ENCODE measurements around the gene REV3L.

The REV3L gene

DNA sequence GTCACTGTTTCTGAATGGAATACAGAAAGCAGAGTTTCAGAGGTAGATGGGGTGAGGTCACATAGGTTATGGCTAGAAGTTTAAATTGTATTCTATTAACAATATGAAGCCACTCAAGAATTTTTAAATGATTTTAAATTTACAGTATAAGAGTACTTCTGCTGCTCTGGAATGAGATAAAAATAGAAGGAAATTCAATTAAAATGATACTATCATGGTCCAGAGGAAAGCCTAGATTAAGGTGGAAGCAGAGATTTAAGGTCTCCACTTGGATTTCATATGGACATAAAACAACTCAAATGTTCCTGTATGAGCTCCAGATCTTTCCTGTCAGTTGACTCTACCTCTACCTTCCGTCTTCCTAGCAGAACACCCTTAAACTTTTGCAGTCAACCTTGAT, 68.6 kb downstream of the REV3L start:
- no peaks in the 10 kb centered on the region for H4K20me1 ChIP-seq (ENCODE audit: insufficient read depth, low read length)
- no peaks in the 10 kb centered on the region for H3K27me3 ChIP-seq (replicated peaks; ENCODE audit: insufficient read depth, low read length)
- H3K4me1 ChIP-seq (ENCODE audit: low read length): no peaks in the 10 kb centered on the region
- no peak overlapping the region for H2AFZ ChIP-seq (ENCODE audit: low read length)
- DNase-seq: no peak
- H3K27ac ChIP-seq (ENCODE audit: low read length): no peak overlapping the region
- H3K36me3 ChIP-seq (replicated peaks; ENCODE audit: insufficient read depth, low read length): no peaks in the 10 kb centered on the region
- no peak overlapping the region for H3K4me3 ChIP-seq (ENCODE audit: low read length)
- H3F3A ChIP-seq (ENCODE audit: insufficient read depth, low read length): no peaks in the 10 kb centered on the region
- H3K4me2 ChIP-seq (ENCODE audit: low read depth, low read length): no peak overlapping the region
- no peak for TF ChIP-seq EZH2 (optimal IDR thresholded peaks at IDR 0.05; ENCODE audit: low read depth, low read length)
- H3K79me2 ChIP-seq (ENCODE audit: low read length): peaks cover 15% of the 10 kb centered on the region; the same call in 1 of the 2 replicates
- no peaks in the 10 kb centered on the region for H3K9me3 ChIP-seq (replicated peaks; ENCODE audit: insufficient read depth, low read length)
- H3K9ac ChIP-seq (ENCODE audit: low read length): no peak overlapping the region
- H3K9me2 ChIP-seq (replicated peaks; ENCODE audit: insufficient read depth, low read length): no peaks in the 10 kb centered on the region

DNA sequence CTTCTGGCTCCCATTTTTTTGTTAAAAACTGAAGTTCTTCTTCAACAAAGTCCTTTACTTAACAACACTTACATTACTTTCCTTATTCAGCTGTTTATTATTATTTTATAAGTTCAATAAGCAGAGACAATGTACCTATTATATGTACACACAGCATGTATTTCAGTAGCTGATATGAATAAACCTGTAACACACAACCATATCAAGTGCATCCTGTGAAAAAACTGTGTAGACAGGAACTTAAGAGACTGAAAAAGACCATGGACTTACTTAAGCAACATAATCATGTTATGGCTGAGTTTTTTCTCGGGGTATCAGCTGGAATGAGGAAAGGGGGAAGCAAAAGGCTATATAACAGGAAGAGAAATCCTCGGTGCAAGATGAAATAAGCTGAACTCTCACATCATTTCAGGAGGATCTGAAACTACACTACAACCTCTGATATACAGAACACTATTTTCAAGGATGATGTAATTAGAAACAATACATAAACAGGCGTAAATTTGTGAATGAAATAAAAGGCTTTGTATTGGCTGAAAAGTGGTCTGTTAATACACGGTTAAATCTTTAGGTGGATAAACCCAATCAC, 70.9 kb downstream of the REV3L start:
- TF ChIP-seq, protein P1, sequence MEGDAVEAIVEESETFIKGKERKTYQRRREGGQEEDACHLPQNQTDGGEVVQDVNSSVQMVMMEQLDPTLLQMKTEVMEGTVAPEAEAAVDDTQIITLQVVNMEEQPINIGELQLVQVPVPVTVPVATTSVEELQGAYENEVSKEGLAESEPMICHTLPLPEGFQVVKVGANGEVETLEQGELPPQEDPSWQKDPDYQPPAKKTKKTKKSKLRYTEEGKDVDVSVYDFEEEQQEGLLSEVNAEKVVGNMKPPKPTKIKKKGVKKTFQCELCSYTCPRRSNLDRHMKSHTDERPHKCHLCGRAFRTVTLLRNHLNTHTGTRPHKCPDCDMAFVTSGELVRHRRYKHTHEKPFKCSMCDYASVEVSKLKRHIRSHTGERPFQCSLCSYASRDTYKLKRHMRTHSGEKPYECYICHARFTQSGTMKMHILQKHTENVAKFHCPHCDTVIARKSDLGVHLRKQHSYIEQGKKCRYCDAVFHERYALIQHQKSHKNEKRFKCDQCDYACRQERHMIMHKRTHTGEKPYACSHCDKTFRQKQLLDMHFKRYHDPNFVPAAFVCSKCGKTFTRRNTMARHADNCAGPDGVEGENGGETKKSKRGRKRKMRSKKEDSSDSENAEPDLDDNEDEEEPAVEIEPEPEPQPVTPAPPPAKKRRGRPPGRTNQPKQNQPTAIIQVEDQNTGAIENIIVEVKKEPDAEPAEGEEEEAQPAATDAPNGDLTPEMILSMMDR (IDR thresholded peaks at IDR 0.05; ENCODE audit: low read length): no peak
- no peak for TF ChIP-seq EZH2 (optimal IDR thresholded peaks at IDR 0.05; ENCODE audit: low read depth, low read length)
- TF ChIP-seq EZH2phosphoT487 (IDR thresholded peaks at IDR 0.05; ENCODE audit: low read length): no peak
- peaks cover under 1% of the 10 kb centered on the region; the same call in 1 of the 2 replicates for H3K79me2 ChIP-seq (ENCODE audit: low read length)
- no peak overlapping the region for H3K9ac ChIP-seq (ENCODE audit: low read length)
- H2AFZ ChIP-seq (ENCODE audit: low read length): no peak overlapping the region
- peaks cover 4% of the 10 kb centered on the region; the same call in 1 of the 2 replicates for H3K4me1 ChIP-seq (ENCODE audit: low read length)
- no peak overlapping the region for H3K27ac ChIP-seq (ENCODE audit: low read length)
- no peaks in the 10 kb centered on the region for H3K9me2 ChIP-seq (replicated peaks; ENCODE audit: insufficient read depth, low read length)
- H3K36me3 ChIP-seq (replicated peaks; ENCODE audit: insufficient read depth, low read length): no peaks in the 10 kb centered on the region
- no peak overlapping the region for H3K4me2 ChIP-seq (ENCODE audit: low read depth, low read length)
- H3F3A ChIP-seq (ENCODE audit: insufficient read depth, low read length): peaks cover under 1% of the 10 kb centered on the region
- no peak overlapping the region for H3K4me3 ChIP-seq (ENCODE audit: low read length)
- H4K20me1 ChIP-seq (ENCODE audit: insufficient read depth, low read length): no peaks in the 10 kb centered on the region
- DNase-seq: no peak
- no peaks in the 10 kb centered on the region for H3K9me3 ChIP-seq (replicated peaks; ENCODE audit: insufficient read depth, low read length)
- H3K27me3 ChIP-seq (replicated peaks; ENCODE audit: insufficient read depth, low read length): no peaks in the 10 kb centered on the region

DNA sequence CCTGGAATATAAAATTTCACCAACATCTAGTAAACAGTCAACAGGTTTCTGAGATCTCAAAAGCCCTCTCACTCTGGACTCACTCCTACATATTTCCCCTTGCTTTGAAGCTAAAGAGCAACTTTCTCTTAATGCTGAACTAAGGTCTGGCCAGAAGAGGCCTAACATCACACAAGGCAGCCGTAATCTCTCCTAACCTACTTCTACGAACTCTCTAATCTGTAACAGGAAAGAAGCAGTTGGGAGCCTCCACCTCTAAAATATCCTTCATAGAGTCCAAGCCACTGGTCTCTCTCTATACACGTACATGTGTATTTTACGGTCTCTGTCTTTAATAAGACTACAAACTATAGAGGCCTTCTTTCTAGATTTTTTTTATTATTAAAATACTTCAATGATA, 72.0 kb downstream of the REV3L start:
- no peaks in the 10 kb centered on the region for H3K9me2 ChIP-seq (replicated peaks; ENCODE audit: insufficient read depth, low read length)
- no peaks in the 10 kb centered on the region for H3K79me2 ChIP-seq (ENCODE audit: low read length)

GRCh38 chr6:111410371-111410770, 72.6 kb downstream of the REV3L start:
- H3K4me2 ChIP-seq (ENCODE audit: low read depth, low read length): no peak overlapping the region
- H3K36me3 ChIP-seq (replicated peaks; ENCODE audit: insufficient read depth, low read length): no peaks in the 10 kb centered on the region
- H3K9ac ChIP-seq (ENCODE audit: low read length): no peak overlapping the region
- no peaks in the 10 kb centered on the region for H3K9me3 ChIP-seq (replicated peaks; ENCODE audit: insufficient read depth, low read length)
- no peaks in the 10 kb centered on the region for H3K9me2 ChIP-seq (replicated peaks; ENCODE audit: insufficient read depth, low read length)
- H3K27ac ChIP-seq (ENCODE audit: low read length): no peak overlapping the region
- no peak for DNase-seq
- H3K4me3 ChIP-seq (ENCODE audit: low read length): no peak overlapping the region
- no peaks in the 10 kb centered on the region for H4K20me1 ChIP-seq (ENCODE audit: insufficient read depth, low read length)
- TF ChIP-seq, protein P1 (IDR thresholded peaks at IDR 0.05; ENCODE audit: low read length): no peak
- no peak for TF ChIP-seq EZH2phosphoT487 (IDR thresholded peaks at IDR 0.05; ENCODE audit: low read length)
- no peak for TF ChIP-seq EZH2 (optimal IDR thresholded peaks at IDR 0.05; ENCODE audit: low read depth, low read length)
- H2AFZ ChIP-seq (ENCODE audit: low read length): no peak overlapping the region
- no peaks in the 10 kb centered on the region for H3K79me2 ChIP-seq (ENCODE audit: low read length)
- H3K27me3 ChIP-seq (replicated peaks; ENCODE audit: insufficient read depth, low read length): no peaks in the 10 kb centered on the region
- H3F3A ChIP-seq (ENCODE audit: insufficient read depth, low read length): peaks cover 13% of the 10 kb centered on the region
- H3K4me1 ChIP-seq (ENCODE audit: low read length): peaks cover 13% of the 10 kb centered on the region

More for the DNA sequence above, 72.0 kb downstream of the REV3L start:
- Histone ChIP-seq H3K36me3 (replicated peaks; ENCODE audit: insufficient read depth, low read length) (no peaks in the 10 kb centered on the region), H3K4me3 (ENCODE audit: low read length) (no peak overlapping the region), H3K9me3 (replicated peaks; ENCODE audit: insufficient read depth, low read length) (no peaks in the 10 kb centered on the region), H3K4me2 (ENCODE audit: low read depth, low read length) (no peak overlapping the region), H3K27me3 (replicated peaks; ENCODE audit: insufficient read depth, low read length) (no peaks in the 10 kb centered on the region), H3K27ac (ENCODE audit: low read length) (no peak overlapping the region), H3K9ac (ENCODE audit: low read length) (no peak overlapping the region), H4K20me1 (ENCODE audit: insufficient read depth, low read length) (no peaks in the 10 kb centered on the region), H2AFZ (ENCODE audit: low read length) (no peak overlapping the region), H3K4me1 (ENCODE audit: low read length) (peaks cover 13% of the 10 kb centered on the region), H3F3A (ENCODE audit: insufficient read depth, low read length) (peaks cover 10% of the 10 kb centered on the region)
- TF ChIP-seq EZH2phosphoT487 (IDR thresholded peaks at IDR 0.05; ENCODE audit: low read length) (no peak), EZH2 (optimal IDR thresholded peaks at IDR 0.05; ENCODE audit: low read depth, low read length) (no peak)
- TF ChIP-seq, protein P1 (IDR thresholded peaks at IDR 0.05; ENCODE audit: low read length): no peak
- DNase-seq: no peak

Data from MM.1S (cell line).